IMR-90 (cell line): ENCODE data around the gene INPP5A. TPM values are rescaled to one million over a fixed set of nuclear protein-coding genes. Genes with fewer than 3 reads are reported as not detected.

Experiments used
- ATAC-seq: fragments of 200-7000 bp; cut with Tn5 transposase; 2 replicates; pipeline ENCODE4 v1.9.1; 2020; ENCODE audit warnings: low read depth, mild to moderate bottlenecking, moderate library complexity
- BruUV-seq: library from RNA; stranded (reverse); fragments of 400-500 nt; replicated peaks from 2 replicates; lab custom pipeline; 2021; lab: Mats Ljungman, UMichigan
- CTCF ChIA-PET: fragments of 300-600 bp; formaldehyde crosslinking; extraction: SDS; loops from one replicate; lab custom pipeline; 2021; ENCODE audit warnings: antibody characterized with exemption; lab: Yijun Ruan, JAX
- POLR2A ChIA-PET: fragments of 300-600 bp; sonication (Branson Sonifier 250); formaldehyde crosslinking; loops from one replicate; lab custom pipeline; 2022; ENCODE audit warnings: antibody characterized with exemption; ENCODE audit not compliant: unreplicated experiment; lab: Charles Lee
- DNase-seq: peaks from one replicate; pipeline ENCODE4 v3.0.0; 2013
- H2AFZ ChIP-seq: replicated peaks from 2 replicates; pipeline ENCODE3; 2013; ENCODE audit warnings: low read length, mild to moderate bottlenecking; ENCODE audit not compliant: poor library complexity
- H2AK5ac ChIP-seq: 2 replicates; pipeline ENCODE4 v1.6.1; 2013; ENCODE audit warnings: low read depth, low read length, inconsistent platforms
- H2AK9ac ChIP-seq: replicated peaks from 2 replicates; pipeline ENCODE3; 2013; ENCODE audit warnings: mild to moderate bottlenecking, low read depth, low read length, moderate library complexity; ENCODE audit not compliant: poor library complexity
- H2BK120ac ChIP-seq: 2 replicates; pipeline ENCODE4 v1.6.1; 2013; ENCODE audit warnings: low read depth, low read length, inconsistent platforms
- H2BK15ac ChIP-seq: 3 replicates; pipeline ENCODE4 v1.6.1; 2013; ENCODE audit warnings: low read depth, low read length, inconsistent platforms
- H2BK20ac ChIP-seq: 2 replicates; pipeline ENCODE4 v1.6.1; 2013; ENCODE audit warnings: low read depth, mild to moderate bottlenecking, inconsistent platforms, low read length, moderate library complexity
- H2BK5ac ChIP-seq: 2 replicates; pipeline ENCODE4 v1.6.1; 2013; ENCODE audit warnings: mild to moderate bottlenecking, low read depth, low read length, inconsistent platforms; ENCODE audit not compliant: poor library complexity, severe bottlenecking
- H3K14ac ChIP-seq: replicated peaks from 2 replicates; pipeline ENCODE4 v1.6.1; 2013; ENCODE audit warnings: low read depth, low read length, inconsistent platforms
- H3K18ac ChIP-seq: 2 replicates; pipeline ENCODE4 v1.6.1; 2013; ENCODE audit warnings: low read depth, low read length, control low read depth
- H3K23ac ChIP-seq: 2 replicates; pipeline ENCODE4 v1.6.1; 2013; ENCODE audit warnings: low read depth, low read length, inconsistent platforms
- H3K27ac ChIP-seq: 2 replicates; pipeline ENCODE4 v1.5.1; 2013; ENCODE audit warnings: mild to moderate bottlenecking, control low read depth, low read length; ENCODE audit not compliant: insufficient read depth
- H3K27me3 ChIP-seq: 2 replicates; pipeline ENCODE4 v1.6.1; 2013; ENCODE audit warnings: low read length; ENCODE audit not compliant: control insufficient read depth, insufficient read depth
- H3K36me3 ChIP-seq: 2 replicates; pipeline ENCODE4 v1.6.1; 2013; ENCODE audit warnings: low read length, mixed read lengths; ENCODE audit not compliant: control insufficient read depth, insufficient read depth
- H3K4ac ChIP-seq: 2 replicates; pipeline ENCODE4 v1.6.1; 2013; ENCODE audit warnings: low read depth, low read length, inconsistent platforms
- H3K4me1 ChIP-seq: 2 replicates; pipeline ENCODE4 v1.6.1; 2013; ENCODE audit warnings: low read length, mixed read lengths; ENCODE audit not compliant: control insufficient read depth, insufficient read depth
- H3K4me2 ChIP-seq: 2 replicates; pipeline ENCODE4 v1.6.1; 2013; ENCODE audit warnings: low read depth, mild to moderate bottlenecking, control low read depth, low read length, moderate library complexity
- H3K4me3 ChIP-seq: 2 replicates; pipeline ENCODE4 v1.5.1; 2013; ENCODE audit warnings: low read depth, mild to moderate bottlenecking, control low read depth, low read length, moderate library complexity; ENCODE audit not compliant: insufficient read depth
- H3K56ac ChIP-seq: 2 replicates; pipeline ENCODE4 v1.6.1; 2013; ENCODE audit warnings: low read length, inconsistent platforms; ENCODE audit not compliant: insufficient read depth; ENCODE audit errors: extremely low read depth
- H3K79me1 ChIP-seq, 2 experiments: 2 replicates each; pipeline ENCODE4 v1.6.1; 2013; ENCODE audit warnings: low read length in 2 of 2, inconsistent platforms in 1 of 2, low read depth in 1 of 2
- H3K9ac ChIP-seq: 2 replicates; pipeline ENCODE4 v1.6.1; 2013; ENCODE audit warnings: low read depth, low read length, control low read depth
- H3K9me1 ChIP-seq: 2 replicates; pipeline ENCODE4 v1.6.1; 2013; ENCODE audit warnings: low read length, inconsistent platforms; ENCODE audit not compliant: insufficient read depth
- H3K9me3 ChIP-seq: 2 replicates; pipeline ENCODE4 v1.6.1; 2013; ENCODE audit warnings: low read length; ENCODE audit not compliant: control insufficient read depth, insufficient read depth
- H4K20me1 ChIP-seq: 2 replicates; pipeline ENCODE4 v1.6.1; 2013; ENCODE audit warnings: low read length, inconsistent platforms; ENCODE audit not compliant: insufficient read depth
- H4K5ac ChIP-seq: 2 replicates; pipeline ENCODE4 v1.6.1; 2013; ENCODE audit warnings: mild to moderate bottlenecking, low read depth, low read length, control low read depth
- H4K8ac ChIP-seq, 2 experiments: 2 replicates each; pipeline ENCODE4 v1.6.1; 2013; ENCODE audit warnings: low read depth in 2 of 2, low read length in 2 of 2, control low read depth in 1 of 2, inconsistent platforms in 1 of 2
- H4K91ac ChIP-seq: 2 replicates; pipeline ENCODE4 v1.6.1; 2013; ENCODE audit warnings: low read depth, low read length, inconsistent platforms; ENCODE audit not compliant: insufficient read depth
- FOS ChIP-seq: fragments of 150-350 bp; IDR thresholded peaks from 2 replicates; pipeline ENCODE4 v1.6.1; 2016; ENCODE audit warnings: low read depth, low read length
- MXI1 ChIP-seq: IDR thresholded peaks from 2 replicates; pipeline ENCODE4 v1.6.1; 2012; ENCODE audit warnings: low read depth, mild to moderate bottlenecking, low read length, moderate library complexity, borderline replicate concordance
- NFE2L2 ChIP-seq: fragments of 150-350 bp; IDR thresholded peaks from 2 replicates; pipeline ENCODE4 v1.6.1; 2016; ENCODE audit warnings: low read depth, mild to moderate bottlenecking, low read length
- RAD21 ChIP-seq: IDR thresholded peaks from 2 replicates; pipeline ENCODE4 v1.6.1; 2012; ENCODE audit warnings: low read length, improper control_type of control experiment
- SMC3 ChIP-seq: fragments of 150-350 bp; IDR thresholded peaks from 2 replicates; pipeline ENCODE4 v1.6.1; 2016; ENCODE audit warnings: low read depth, mild to moderate bottlenecking, antibody characterized with exemption, low read length, moderate library complexity
- WGBS, 2 experiments: methylation state at CpG; one replicate each; pipeline versions ENCODE4 v1.1.5 to v1.1.7; 2013; ENCODE audit warnings: missing lambda C conversion rate in 2 of 2; ENCODE audit not compliant: insufficient read length in 1 of 2; ENCODE audit errors: extremely low coverage in 2 of 2; 5-methylcytosine and 5-hydroxymethylcytosine counted together
- dilution Hi-C: fragments of 300-500 bp; cut with HindIII; formaldehyde crosslinking; loops from one replicate; pipeline ENCODE4 v1.14.3; 2018; ENCODE audit warnings: low sequenced_read_pairs; ENCODE audit not compliant: unreplicated experiment
- in situ Hi-C: fragments of 300-500 bp; cut with MboI; formaldehyde crosslinking; loops from 3 replicates; pipeline ENCODE4 v1.14.3; 2019; ENCODE audit warnings: low sequenced_read_pairs, inconsistent platforms, mixed read lengths
- intact Hi-C: fragments of 100-400 bp; cut with micrococcal nuclease; formaldehyde crosslinking; loops from 2 replicates; pipeline ENCODE4 v1.10.0; 2022
- polyA plus RNA-seq, 3 experiments: library from polyadenylated mRNA; depleted of rRNA; stranded (reverse); fragments of >200 nt; gene quantifications; 2 replicates each; pipeline ENCODE4 v1.2.3, GENCODE V29; 2012; ENCODE audit warnings: low replicate concordance in 1 of 3
- total RNA-seq: library from RNA; depleted of rRNA; stranded (reverse); fragments of >200 nt; gene quantifications from 2 replicates; pipeline ENCODE4 v1.2.3, GENCODE V29; 2012

INPP5A gene
- total and polyA plus RNA-seq, 2 of the 4 experiments (the other 2 are of a cell fraction): 21.4 to 36.7 TPM

DNA sequence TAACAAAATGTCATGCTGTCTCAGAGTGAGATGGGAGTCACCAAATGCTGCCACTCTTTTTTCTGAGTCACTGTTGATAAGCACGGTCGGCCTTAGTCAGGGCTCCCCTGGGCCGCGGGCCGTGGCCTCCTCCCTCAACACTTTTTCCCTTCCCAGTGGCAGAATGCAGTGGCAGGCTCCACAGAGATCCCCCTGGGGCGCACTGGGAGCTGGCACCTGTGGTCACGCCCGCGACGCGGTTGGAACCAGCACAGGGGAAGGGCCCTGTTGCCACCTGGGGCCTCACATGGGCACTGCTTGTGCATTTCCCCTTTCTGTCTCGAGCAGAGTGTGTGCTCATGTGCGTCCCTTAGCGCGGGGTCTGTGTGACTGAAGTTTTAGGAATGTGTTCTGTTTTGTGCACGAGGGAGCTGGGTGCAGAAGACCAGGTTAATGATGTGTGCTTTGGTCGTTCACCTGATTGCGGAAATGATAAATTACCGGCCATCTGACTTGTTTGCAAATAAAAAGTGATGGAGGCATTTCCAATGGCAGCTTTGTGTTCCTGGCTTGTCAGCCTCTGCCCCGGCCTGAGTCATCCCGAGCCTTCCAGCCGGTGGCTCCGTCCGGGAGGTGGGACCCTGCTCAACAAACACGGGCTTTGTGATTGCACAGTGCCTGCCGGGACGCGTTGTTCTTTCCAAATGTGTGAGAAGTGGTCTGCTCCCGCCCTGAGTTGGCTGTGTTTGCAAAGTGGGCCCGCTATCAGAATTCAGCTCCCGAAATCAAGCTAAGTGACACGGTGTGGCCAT, 147.7 kb downstream of the INPP5A start:
- intact Hi-C loops: no loop called here
- TF ChIP-seq RAD21: peak; percentile 5; the same call in 1 of the 2 replicates
- no peak for TF ChIP-seq SMC3
- TF ChIP-seq MXI1: 0 out of 2 replicates have a peak, but pooled peaks have one; percentile 8
- peak; percentile 38; the same call in 1 of the 2 replicates for TF ChIP-seq FOS
- TF ChIP-seq NFE2L2: peak; percentile 34; the same call in 1 of the 2 replicates
- DNase-seq (peak; percentile 58), ATAC-seq (peak; percentile 90)
- H3K23ac ChIP-seq: peak overlapping the region; percentile 28
- ChIA-PET CTCF (no interaction called here), POLR2A (no interaction called here)
- peak overlapping the region; percentile 5; the same call in 1 of the 2 replicates for H4K91ac ChIP-seq
- 0 out of 2 replicates have a peak overlapping the region, but pooled peaks have one; percentile 10 for H2BK20ac ChIP-seq
- in situ Hi-C loops: no loop called here
- H3K18ac ChIP-seq: no peak overlapping the region
- H3K4ac ChIP-seq: peak overlapping the region; percentile 22; the same call in 1 of the 2 replicates
- peak overlapping the region; percentile 43 for H3K4me2 ChIP-seq
- no peak overlapping the region for H4K5ac ChIP-seq
- no peaks in the 10 kb centered on the region for H3K36me3 ChIP-seq
- peak overlapping the region; percentile 88 for H2AK5ac ChIP-seq
- H3K9me1 ChIP-seq: peaks cover 22% of the 10 kb centered on the region
- no peaks in the 10 kb centered on the region for H3K27me3 ChIP-seq
- peak overlapping the region; percentile 81 for H2AFZ ChIP-seq
- 43% methylated on average over 13 of the region's 32 CpGs; no CpG with 5 or more reads in 1 of the 2 experiments for WGBS, 2 experiments
- no peak overlapping the region for H3K9ac ChIP-seq
- peak overlapping the region; percentile 64 for H2BK5ac ChIP-seq
- no peak overlapping the region for H3K56ac ChIP-seq
- peaks cover 16% of the 10 kb centered on the region for H3K4me1 ChIP-seq
- H3K27ac ChIP-seq: 0 out of 2 replicates have a peak overlapping the region, but pooled peaks have one; percentile 39
- no peak overlapping the region for H3K4me3 ChIP-seq
- peaks cover 28 to 57% of the 10 kb centered on the region in 2 experiments for H3K79me1 ChIP-seq
- H2AK9ac ChIP-seq: peak overlapping the region; percentile 79
- peak overlapping the region; percentile 8 to 54; a peak in 3 of 4 replicates for H4K8ac ChIP-seq
- dilution Hi-C loops: no loop called here
- H3K14ac ChIP-seq: peak overlapping the region; percentile 53
- peaks cover 18% of the 10 kb centered on the region; the same call in 1 of the 2 replicates for H4K20me1 ChIP-seq
- H2BK15ac ChIP-seq: no peak overlapping the region
- no TSS peak for BruUV-seq
- H2BK120ac ChIP-seq: 0 out of 2 replicates have a peak overlapping the region, but pooled peaks have one; percentile 3
- H3K9me3 ChIP-seq: no peaks in the 10 kb centered on the region
